Neural progenitor cell (in vitro differentiated cells): ENCODE results near the gene IGSF3. TPM values are rescaled to one million over a fixed set of nuclear protein-coding genes. Genes with fewer than 3 reads are reported as not detected.

Experiments used
- DNase-seq: peaks from one replicate; pipeline ENCODE4 v3.0.0-alpha.2; 2016; ENCODE audit warnings: low spot score
- H2AFZ ChIP-seq: fragments of 200-600 bp; sonication (generic); replicated peaks from 2 replicates; pipeline ENCODE4 v1.6.1; 2016; ENCODE audit warnings: antibody characterized with exemption
- H3F3A ChIP-seq: fragments of 200-600 bp; sonication (generic); 2 replicates; pipeline ENCODE4 v1.6.1; 2016; ENCODE audit warnings: antibody characterized with exemption, low read depth
- H3K27ac ChIP-seq: fragments of 200-600 bp; sonication (generic); 2 replicates; pipeline ENCODE4 v1.5.1; 2016; ENCODE audit warnings: mild to moderate bottlenecking
- H3K27me3 ChIP-seq: fragments of 200-600 bp; sonication (generic); 2 replicates; pipeline ENCODE4 v1.6.1; 2016; ENCODE audit warnings: mild to moderate bottlenecking, moderate library complexity
- H3K36me3 ChIP-seq: fragments of 200-600 bp; sonication (generic); 2 replicates; pipeline ENCODE4 v1.5.1; 2016
- H3K4me1 ChIP-seq: fragments of 200-600 bp; sonication (generic); 2 replicates; pipeline ENCODE4 v1.6.1; 2016; ENCODE audit warnings: mixed run types
- H3K4me2 ChIP-seq: fragments of 200-600 bp; sonication (generic); 2 replicates; pipeline ENCODE4 v1.6.1; 2016
- H3K4me3 ChIP-seq: fragments of 200-600 bp; sonication (generic); 2 replicates; pipeline ENCODE4 v1.5.1; 2016
- H3K79me2 ChIP-seq: fragments of 200-600 bp; sonication (generic); 2 replicates; pipeline ENCODE4 v1.6.1; 2016; ENCODE audit warnings: low read depth
- H3K9ac ChIP-seq: fragments of 200-600 bp; sonication (generic); 2 replicates; pipeline ENCODE4 v1.6.1; 2016
- H3K9me3 ChIP-seq: fragments of 200-600 bp; sonication (generic); 2 replicates; pipeline ENCODE4 v1.5.1; 2016; ENCODE audit warnings: low read depth
- H4K20me1 ChIP-seq: fragments of 200-600 bp; sonication (generic); 2 replicates; pipeline ENCODE4 v1.6.1; 2016; ENCODE audit warnings: low read depth
- H3K27ac Mint-ChIP-seq: 3 replicates; pipeline ENCODE4 v1.8.0; 2021; ENCODE audit warnings: mixed read lengths
- H3K27me3 Mint-ChIP-seq: 2 replicates; pipeline ENCODE4 v1.8.0; 2022; ENCODE audit warnings: low read depth, mild to moderate bottlenecking, inconsistent platforms, moderate library complexity, mixed read lengths; ENCODE audit not compliant: insufficient read depth
- H3K36me3 Mint-ChIP-seq: 3 replicates; pipeline ENCODE4 v1.8.0; 2021; ENCODE audit warnings: mixed read lengths
- H3K4me1 Mint-ChIP-seq: 3 replicates; pipeline ENCODE4 v1.8.0; 2021; ENCODE audit warnings: mixed read lengths
- H3K4me3 Mint-ChIP-seq: 3 replicates; pipeline ENCODE4 v1.8.0; 2021; ENCODE audit warnings: mild to moderate bottlenecking, moderate library complexity, mixed read lengths
- H3K9me3 Mint-ChIP-seq: 3 replicates; pipeline ENCODE4 v1.8.0; 2020; ENCODE audit warnings: mixed read lengths
- CTCF ChIP-seq: fragments of 200-600 bp; sonication (generic); IDR thresholded peaks from 2 replicates; pipeline ENCODE4 v1.5.1; 2017; ENCODE audit warnings: antibody characterized with exemption, mild to moderate bottlenecking
- EZH2 ChIP-seq: fragments of 200-600 bp; sonication (generic); IDR thresholded peaks from 2 replicates; pipeline ENCODE4 v1.6.1; 2017; ENCODE audit warnings: antibody characterized with exemption, mild to moderate bottlenecking, moderate library complexity
- EZH2phosphoT487 ChIP-seq: fragments of 200-600 bp; sonication (generic); IDR thresholded peaks from 2 replicates; pipeline ENCODE4 v1.6.1; 2017; ENCODE audit warnings: antibody characterized with exemption
- total RNA-seq: library from RNA; depleted of rRNA; stranded (reverse); fragments of >200 nt; gene quantifications from 2 replicates; pipeline ENCODE4 v1.2.3, GENCODE V29; 2015; ENCODE audit warnings: low replicate concordance

The IGSF3 gene
- total RNA-seq, 1 donor from 2014 or later = 24.0 TPM

- Histone ChIP-seq H3F3A (no peaks in the 10 kb centered on the region), H3K9ac (no peak overlapping the region), H3K27me3 (no peaks in the 10 kb centered on the region), H4K20me1 (no peaks in the 10 kb centered on the region), H3K4me2 (no peak overlapping the region), H3K9me3 (no peaks in the 10 kb centered on the region), H3K4me1 (no peaks in the 10 kb centered on the region), H2AFZ (no peak overlapping the region), H3K4me3 (no peak overlapping the region), H3K27ac (no peak overlapping the region), H3K36me3 (no peaks in the 10 kb centered on the region), H3K79me2 (no peaks in the 10 kb centered on the region)
- TF ChIP-seq EZH2 (no peak), EZH2phosphoT487 (no peak)
- no peak for DNase-seq
- H3K36me3 Mint-ChIP-seq = peaks cover 32% of the 10 kb centered on the region
- H3K4me3 Mint-ChIP-seq = no peak overlapping the region
- no peak overlapping the region for H3K27ac Mint-ChIP-seq
- H3K27me3 Mint-ChIP-seq = no peaks in the 10 kb centered on the region
- H3K4me1 Mint-ChIP-seq = no peaks in the 10 kb centered on the region
- no peaks in the 10 kb centered on the region for H3K9me3 Mint-ChIP-seq
Observed at GRCh38 chr1:116537898-116538297, 129.6 kb downstream of the IGSF3 start.

GRCh38 chr1:116537040-116537831 is 130.3 kb downstream of the IGSF3 start:
- Histone ChIP-seq H3K9ac (no peak overlapping the region), H3K36me3 (no peaks in the 10 kb centered on the region), H3K79me2 (no peaks in the 10 kb centered on the region), H2AFZ (no peak overlapping the region), H3F3A (no peaks in the 10 kb centered on the region), H4K20me1 (no peaks in the 10 kb centered on the region), H3K4me3 (no peak overlapping the region), H3K4me2 (no peak overlapping the region), H3K4me1 (no peaks in the 10 kb centered on the region), H3K27ac (no peak overlapping the region), H3K27me3 (no peaks in the 10 kb centered on the region), H3K9me3 (no peaks in the 10 kb centered on the region)
- Mint-ChIP-seq H3K4me1 (no peaks in the 10 kb centered on the region), H3K27me3 (no peaks in the 10 kb centered on the region), H3K9me3 (no peaks in the 10 kb centered on the region), H3K36me3 (peaks cover 31% of the 10 kb centered on the region), H3K27ac (no peak overlapping the region), H3K4me3 (no peak overlapping the region)
- no peak for TF ChIP-seq EZH2phosphoT487
- no peak for TF ChIP-seq CTCF
- TF ChIP-seq EZH2 = no peak
- no peak for DNase-seq

GRCh38 chr1:116534014-116534739 is 133.4 kb downstream of the IGSF3 start:
- no peak overlapping the region for H2AFZ ChIP-seq
- no peaks in the 10 kb centered on the region for H3F3A ChIP-seq
- no peaks in the 10 kb centered on the region for H3K27me3 ChIP-seq
- no peak overlapping the region for H3K27ac ChIP-seq
- H3K36me3 Mint-ChIP-seq = peaks cover 27% of the 10 kb centered on the region
- no peaks in the 10 kb centered on the region for H3K4me1 Mint-ChIP-seq
- H3K79me2 ChIP-seq = no peaks in the 10 kb centered on the region
- H3K27me3 Mint-ChIP-seq = no peaks in the 10 kb centered on the region
- no peak for DNase-seq
- H3K4me3 Mint-ChIP-seq = no peak overlapping the region
- H3K9me3 Mint-ChIP-seq = no peaks in the 10 kb centered on the region
- no peaks in the 10 kb centered on the region for H3K4me1 ChIP-seq
- no peak overlapping the region for H3K27ac Mint-ChIP-seq
- H4K20me1 ChIP-seq = no peaks in the 10 kb centered on the region
- no peaks in the 10 kb centered on the region for H3K36me3 ChIP-seq
- H3K4me3 ChIP-seq = no peak overlapping the region
- TF ChIP-seq EZH2phosphoT487 (no peak), CTCF (no peak), EZH2 (no peak)
- no peaks in the 10 kb centered on the region for H3K9me3 ChIP-seq
- no peak overlapping the region for H3K9ac ChIP-seq
- H3K4me2 ChIP-seq = no peak overlapping the region

GRCh38 chr1:116533429-116533820 is 134.1 kb downstream of the IGSF3 start:
- Mint-ChIP-seq H3K36me3 (peaks cover 25% of the 10 kb centered on the region), H3K27ac (no peak overlapping the region), H3K4me1 (no peaks in the 10 kb centered on the region), H3K9me3 (no peaks in the 10 kb centered on the region), H3K4me3 (no peak overlapping the region), H3K27me3 (no peaks in the 10 kb centered on the region)
- Histone ChIP-seq H2AFZ (no peak overlapping the region), H3K36me3 (no peaks in the 10 kb centered on the region), H3K4me3 (no peak overlapping the region), H3K4me2 (no peak overlapping the region), H3K4me1 (no peaks in the 10 kb centered on the region), H3K27me3 (no peaks in the 10 kb centered on the region), H4K20me1 (no peaks in the 10 kb centered on the region), H3F3A (no peaks in the 10 kb centered on the region), H3K27ac (no peak overlapping the region), H3K79me2 (no peaks in the 10 kb centered on the region), H3K9me3 (no peaks in the 10 kb centered on the region), H3K9ac (no peak overlapping the region)
- no peak for TF ChIP-seq EZH2phosphoT487
- no peak for TF ChIP-seq CTCF
- no peak for TF ChIP-seq EZH2
- DNase-seq = no peak
